IPS-18c (cell line): ENCODE measurements around the gene HGFAC.

ENCODE experiments used
- H3K4me3 ChIP-seq: 2 replicates; pipeline ENCODE4 v1.7.0; 2013; ENCODE audit warnings: low read depth, mild to moderate bottlenecking, low read length, moderate library complexity; ENCODE audit not compliant: insufficient read depth
- H3K9me3 ChIP-seq: one replicate; pipeline ENCODE4 v1.6.1; 2013; ENCODE audit warnings: mild to moderate bottlenecking, low read length, moderate library complexity; ENCODE audit not compliant: control insufficient read depth, insufficient read depth

HGFAC gene

DNA sequence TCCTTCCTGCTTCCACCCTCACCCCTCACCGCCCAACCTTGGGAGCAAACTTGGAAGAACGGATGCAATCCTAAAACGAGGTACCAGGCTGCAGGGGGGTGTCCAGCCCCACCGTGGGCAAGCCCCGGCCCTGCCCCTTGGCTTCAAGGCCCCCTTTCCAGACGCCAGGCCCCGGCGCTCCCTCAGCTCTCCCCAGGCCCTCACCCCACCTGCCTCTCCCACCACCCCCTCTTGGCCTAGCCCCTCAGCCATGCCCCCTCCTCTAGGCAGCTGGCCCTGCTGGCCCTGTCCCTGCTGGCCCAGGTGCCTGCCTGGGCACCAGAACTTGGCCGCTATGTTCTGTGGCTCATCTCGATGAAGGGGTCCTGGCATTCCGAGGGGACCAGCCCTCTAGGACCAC lies 56.6 kb downstream of the HGFAC start:
- H3K4me3 ChIP-seq, result no peak overlapping the region
- H3K9me3 ChIP-seq, result no peaks in the 10 kb centered on the region
